ENCODE measurements around the gene CDH8.
"Not testable (repeated sequence)": the region's sequence is repeated elsewhere in the genome, so short reads cannot be mapped to it uniquely, and the experiment has no call there.

Gene CDH8

DNA sequence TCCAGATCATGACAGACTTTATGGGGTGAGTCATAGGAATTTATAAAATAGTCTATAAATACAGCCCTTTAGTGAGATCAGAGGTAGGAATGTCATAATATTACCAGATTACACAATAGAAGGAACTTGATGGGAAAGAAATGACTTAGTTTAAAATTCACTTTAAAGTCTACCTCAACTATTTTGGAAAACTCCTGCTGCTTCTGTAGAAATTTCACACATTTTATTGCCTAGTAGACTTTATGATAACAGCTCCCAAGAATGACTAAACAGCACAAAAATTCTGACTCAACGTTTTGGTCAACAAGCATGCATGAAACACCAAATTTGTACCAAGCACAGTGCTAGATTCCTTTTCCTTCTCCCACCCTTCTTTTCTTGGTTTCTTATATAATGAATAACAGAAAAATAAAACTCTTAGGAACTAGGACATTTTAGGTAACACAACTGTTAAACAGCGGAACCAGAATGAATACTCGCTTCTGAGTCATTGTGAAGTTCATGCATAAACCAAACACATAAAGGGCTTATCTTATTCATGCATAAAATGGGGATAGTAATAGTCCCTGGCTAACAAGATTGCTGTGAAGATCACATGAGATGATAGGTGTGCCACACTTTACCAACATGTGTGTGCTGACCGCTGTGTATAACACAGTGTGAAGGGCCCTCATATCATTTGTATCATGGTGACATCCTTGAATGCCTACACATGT is 243.9 kb downstream of the CDH8 start:
- DNase-seq (ENCODE audit: insufficient read length, low spot score), result no peak
- FAIRE-seq, result peak; percentile 93
- no peak for TF ChIP-seq POLR2A (IDR thresholded peaks at IDR 0.05; ENCODE audit: low read depth, low read length)

DNA sequence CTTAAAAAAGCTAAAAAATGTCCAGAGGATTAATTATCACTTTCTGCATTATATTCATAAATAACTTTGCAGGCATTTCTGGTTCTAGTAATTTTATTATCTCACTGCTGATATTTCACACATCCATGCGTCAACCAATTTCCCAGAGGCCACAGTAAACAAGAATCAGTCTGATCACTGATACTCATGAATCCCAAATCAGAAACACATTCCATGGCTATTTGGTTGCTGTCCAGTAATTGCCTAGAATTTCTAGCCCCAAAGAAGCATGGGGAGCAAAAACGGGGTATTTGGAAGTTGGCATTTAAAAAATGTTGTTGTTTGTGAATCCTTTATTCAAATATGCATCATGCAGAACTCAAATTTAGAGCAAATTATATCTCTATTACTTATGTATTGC is 244.8 kb downstream of the CDH8 start:
- DNase-seq (ENCODE audit: insufficient read length, low spot score) (no peak), FAIRE-seq (no peak)
- TF ChIP-seq POLR2A (IDR thresholded peaks at IDR 0.05; ENCODE audit: low read depth, low read length), result no peak

DNA sequence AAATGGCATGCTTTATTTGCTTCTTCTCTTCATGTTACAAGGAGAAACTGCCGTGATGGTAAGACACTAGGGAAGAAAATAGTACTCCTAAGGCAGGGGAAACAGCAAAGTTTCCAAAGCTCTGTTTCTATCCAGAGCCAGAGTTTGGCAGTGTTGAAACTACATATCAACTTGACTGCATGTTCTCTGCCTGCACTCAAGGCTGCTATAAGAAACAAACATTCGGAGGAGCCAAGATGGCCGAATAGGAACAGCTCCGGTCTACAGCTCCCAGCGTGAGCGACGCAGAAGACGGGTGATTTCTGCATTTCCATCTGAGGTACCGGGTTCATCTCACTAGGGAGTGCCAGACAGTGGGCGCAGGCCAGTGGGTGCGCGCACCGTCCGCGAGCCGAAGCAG is 254.4 kb downstream of the CDH8 start:
- FAIRE-seq; DNase-seq (ENCODE audit: insufficient read length, low spot score): not testable (repeated sequence)

DNA sequence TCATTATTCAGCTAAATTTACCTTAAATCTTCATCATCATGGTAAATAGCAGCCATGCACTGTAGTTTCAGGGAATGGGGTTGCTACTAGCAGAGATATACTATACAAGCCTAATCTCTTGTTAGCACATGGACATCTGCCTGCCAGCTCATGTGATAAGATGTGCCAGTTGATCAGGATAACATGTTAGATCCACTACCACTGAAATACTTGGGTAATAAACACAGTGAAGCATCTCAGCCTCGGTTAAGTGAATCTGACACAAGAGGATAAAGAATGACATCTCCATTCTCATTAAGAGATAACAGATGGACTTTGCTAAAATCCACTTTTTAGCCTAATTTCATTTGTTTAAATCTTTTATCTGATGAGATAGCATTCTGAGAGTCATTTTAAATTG is 256.1 kb downstream of the CDH8 start:
- DNase-seq (ENCODE audit: insufficient read length, low spot score) (no peak), FAIRE-seq (no peak)
- TF ChIP-seq POLR2A (IDR thresholded peaks at IDR 0.05; ENCODE audit: low read depth, low read length), result no peak

DNA sequence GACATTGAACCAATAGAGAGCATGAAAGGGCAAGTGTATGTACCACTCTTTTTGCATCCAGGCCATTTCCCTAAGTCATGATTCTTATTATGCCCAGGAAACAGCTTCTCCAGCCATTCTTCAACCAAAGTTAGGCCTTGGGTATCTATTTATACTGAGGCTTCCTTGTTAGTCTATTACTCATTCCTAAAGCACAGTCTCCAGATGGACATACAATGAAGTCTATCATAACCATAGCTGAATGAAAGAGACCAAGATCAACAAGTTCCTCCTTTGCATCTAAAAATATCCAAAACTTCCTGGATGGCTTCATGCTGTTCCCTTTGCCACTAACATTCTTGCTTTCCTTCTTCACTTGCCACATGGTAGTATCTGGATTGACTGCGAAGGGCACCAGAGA is 265.9 kb downstream of the CDH8 start:
- DNase-seq (ENCODE audit: insufficient read length, low spot score), result no peak
- no peak for TF ChIP-seq POLR2A (IDR thresholded peaks at IDR 0.05; ENCODE audit: low read depth, low read length)
- no peak for FAIRE-seq

DNA sequence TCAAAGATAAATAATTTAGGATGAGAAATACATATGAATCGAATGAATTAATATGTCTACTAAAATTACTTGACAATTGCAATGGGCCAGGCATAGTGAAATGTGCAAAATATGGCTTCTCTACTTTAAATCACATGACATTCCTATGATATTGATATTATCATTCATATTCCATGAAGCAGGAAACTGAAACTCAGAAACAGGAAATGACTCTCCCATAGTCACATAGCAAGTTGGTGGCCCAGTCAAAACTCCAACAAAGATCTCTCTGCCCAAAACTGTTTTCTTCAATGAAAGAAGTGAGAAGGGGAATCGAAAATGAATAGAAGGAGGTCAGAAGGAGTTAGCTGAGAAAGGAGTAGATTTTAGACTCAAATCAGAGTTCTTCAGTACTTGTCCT is 272.2 kb downstream of the CDH8 start:
- no peak for FAIRE-seq
- no peak for TF ChIP-seq POLR2A (IDR thresholded peaks at IDR 0.05; ENCODE audit: low read depth, low read length)
- DNase-seq (ENCODE audit: insufficient read length, low spot score), result no peak

DNA sequence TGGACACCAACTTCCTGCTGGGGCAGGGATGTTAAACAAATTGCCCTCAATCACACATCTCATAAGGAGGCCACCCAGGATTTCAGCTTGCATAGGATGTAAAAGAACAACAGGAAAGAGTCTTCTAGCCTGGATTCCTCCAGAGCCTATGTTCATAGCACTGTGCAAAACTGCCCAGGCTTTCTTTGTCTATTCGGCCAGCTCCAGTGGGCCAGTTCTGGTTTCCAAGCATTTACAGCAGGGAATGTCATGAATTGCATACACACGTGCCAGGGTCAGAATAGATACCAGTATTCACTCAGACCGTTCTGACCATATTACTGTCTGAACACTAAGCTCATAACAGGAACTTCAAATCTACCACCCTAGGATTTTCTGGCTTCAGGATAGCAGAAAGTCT is 273.2 kb downstream of the CDH8 start:
- FAIRE-seq (no peak), DNase-seq (ENCODE audit: insufficient read length, low spot score) (no peak)
- TF ChIP-seq POLR2A (IDR thresholded peaks at IDR 0.05; ENCODE audit: low read depth, low read length), result no peak

DNA sequence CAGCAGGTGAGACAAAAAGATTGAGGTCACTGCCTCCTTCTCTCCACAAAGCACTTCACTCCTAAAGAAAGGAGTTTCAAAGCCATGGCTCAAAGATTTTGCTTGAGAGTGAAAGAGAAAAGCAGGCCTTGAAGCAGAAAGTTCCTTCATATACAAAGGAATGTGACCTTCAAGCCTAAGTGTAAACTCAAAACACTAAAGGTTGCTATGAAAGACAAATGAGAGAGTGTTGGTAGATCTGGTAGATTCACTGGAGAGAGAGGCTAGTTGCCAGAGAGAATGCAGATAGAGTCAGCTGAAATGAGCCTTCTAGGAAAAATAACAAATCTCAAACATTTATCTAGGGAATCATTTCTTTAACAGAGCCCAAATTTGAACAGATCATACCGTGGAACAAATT is 305.2 kb downstream of the CDH8 start:
- TF ChIP-seq POLR2A (IDR thresholded peaks at IDR 0.05; ENCODE audit: low read depth, low read length), result no peak
- FAIRE-seq (no peak), DNase-seq (ENCODE audit: insufficient read length, low spot score) (no peak)

DNA sequence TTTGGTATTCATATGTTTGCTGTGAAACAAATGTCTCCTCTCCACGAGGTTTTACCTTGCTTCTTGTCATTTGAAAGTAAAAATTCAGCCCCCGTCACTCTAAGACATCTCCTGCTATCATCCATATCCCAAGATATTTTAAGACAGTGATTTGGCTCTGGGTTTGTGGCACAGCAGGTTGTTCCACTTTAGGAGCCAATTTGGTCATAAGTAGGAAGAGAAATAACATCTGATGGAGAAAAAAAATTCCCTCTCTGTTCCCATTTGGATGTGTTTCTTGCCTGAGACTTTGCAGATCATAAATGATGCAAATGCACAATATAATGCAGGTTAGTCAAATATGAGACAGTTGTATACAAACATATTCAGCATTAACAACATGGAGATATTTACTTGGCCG is 309.5 kb downstream of the CDH8 start:
- no peak for FAIRE-seq
- no peak for TF ChIP-seq POLR2A (IDR thresholded peaks at IDR 0.05; ENCODE audit: low read depth, low read length)
- no peak for DNase-seq (ENCODE audit: insufficient read length, low spot score)

DNA sequence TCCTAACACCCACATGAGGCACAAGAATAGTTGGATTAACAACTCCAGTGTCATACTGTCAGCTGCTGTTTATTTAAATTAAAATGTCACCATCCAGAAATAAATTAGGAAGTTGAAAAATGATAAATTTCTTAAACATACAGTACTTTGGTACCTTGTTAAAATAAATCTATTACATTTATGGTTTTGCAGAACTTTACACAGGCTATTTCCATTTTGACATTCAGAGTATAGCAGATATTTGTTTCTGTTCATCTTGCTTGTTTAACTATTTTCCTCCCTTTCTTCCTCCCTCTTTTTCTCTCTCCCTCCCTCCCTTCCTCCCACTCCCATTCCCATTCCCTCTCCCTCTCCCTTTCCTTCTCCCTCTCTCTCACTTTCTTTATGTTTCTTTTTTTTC is 310.1 kb downstream of the CDH8 start:
- TF ChIP-seq POLR2A (IDR thresholded peaks at IDR 0.05; ENCODE audit: low read depth, low read length), result no peak
- DNase-seq (ENCODE audit: insufficient read length, low spot score), result no peak
- no peak for FAIRE-seq

DNA sequence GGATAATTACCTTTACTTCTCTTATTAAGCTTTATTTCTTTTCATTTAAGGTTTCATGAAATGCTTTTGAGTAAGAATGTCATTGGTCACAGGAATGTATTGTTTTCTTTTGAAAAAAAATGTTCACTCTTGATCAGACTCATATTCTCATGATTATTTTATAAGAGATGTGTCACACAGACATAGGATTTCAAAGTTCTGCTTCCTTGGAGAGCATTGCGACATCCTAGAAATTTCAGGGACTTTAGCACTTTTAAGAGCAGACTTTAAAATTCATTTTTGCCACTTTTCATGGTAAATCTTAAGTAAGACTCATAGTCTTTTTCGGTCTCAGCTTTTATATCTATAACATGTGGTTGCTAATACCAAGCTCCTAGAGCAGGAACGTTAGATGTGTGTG is 314.7 kb downstream of the CDH8 start:
- FAIRE-seq (no peak), DNase-seq (ENCODE audit: insufficient read length, low spot score) (no peak)
- no peak for TF ChIP-seq POLR2A (IDR thresholded peaks at IDR 0.05; ENCODE audit: low read depth, low read length)

DNA sequence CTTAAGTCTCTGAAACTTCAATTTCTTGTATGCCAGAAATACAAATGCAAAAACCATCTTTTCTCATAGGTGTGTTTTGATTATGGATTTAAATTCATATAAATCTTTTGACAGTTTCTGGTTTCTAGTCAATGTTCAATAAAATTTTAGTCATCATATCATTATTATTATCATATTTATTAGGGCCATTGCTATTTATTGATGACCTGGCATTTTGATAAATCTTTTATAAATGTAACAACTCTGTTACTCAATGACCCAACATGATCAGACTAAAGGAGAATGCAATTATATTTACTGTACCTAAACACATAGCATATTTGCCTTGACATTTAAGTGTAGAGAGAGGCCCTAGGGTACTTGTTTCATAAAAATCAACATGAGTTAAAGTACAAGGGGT is 320.8 kb downstream of the CDH8 start:
- no peak for FAIRE-seq
- TF ChIP-seq POLR2A (IDR thresholded peaks at IDR 0.05; ENCODE audit: low read depth, low read length), result no peak

DNA sequence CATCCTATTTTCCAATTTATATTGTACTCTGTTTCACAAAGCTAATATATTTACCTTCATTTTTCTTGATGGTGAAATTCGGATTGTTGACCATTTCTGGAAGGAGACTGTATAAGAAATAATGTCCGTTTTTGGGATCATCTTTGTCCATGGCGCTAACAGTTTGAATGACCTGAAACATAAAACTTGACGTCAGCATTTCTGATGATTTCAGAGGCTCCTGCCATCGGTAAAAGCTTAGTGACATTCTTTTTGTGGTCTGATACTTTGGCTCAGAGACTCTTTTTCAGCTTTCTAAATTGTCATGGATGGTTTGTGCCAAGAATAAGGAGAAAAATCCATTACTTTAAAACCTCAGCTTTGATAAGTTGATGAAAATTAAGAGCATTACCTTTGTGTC is 322.5 kb downstream of the CDH8 start:
- DNase-seq (ENCODE audit: insufficient read length, low spot score) (no peak), FAIRE-seq (no peak)
- TF ChIP-seq POLR2A (IDR thresholded peaks at IDR 0.05; ENCODE audit: low read depth, low read length), result no peak

More for the DNA sequence above, 320.8 kb downstream of the CDH8 start:
- DNase-seq (ENCODE audit: insufficient read length, low spot score), result no peak

DNA sequence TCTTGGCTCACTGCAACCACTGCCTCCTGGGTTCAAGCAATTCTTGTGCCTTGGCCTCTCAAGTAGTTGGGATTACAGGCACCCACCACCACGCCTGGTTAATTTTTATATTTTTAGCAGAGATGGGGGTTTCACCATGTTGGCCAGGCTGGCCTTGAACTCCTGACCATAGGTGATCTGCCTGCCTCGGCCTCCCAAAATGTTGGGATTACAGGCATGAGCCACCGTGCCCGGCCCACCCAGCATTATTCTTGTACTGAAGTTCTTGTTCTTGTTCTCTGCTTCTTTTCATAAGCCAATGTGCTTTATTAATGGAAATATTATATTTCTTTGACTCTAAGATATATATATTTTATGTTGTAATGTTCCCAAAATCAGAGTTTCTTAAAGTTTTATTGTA is 336.6 kb downstream of the CDH8 start:
- not testable (repeated sequence) for FAIRE-seq

DNA sequence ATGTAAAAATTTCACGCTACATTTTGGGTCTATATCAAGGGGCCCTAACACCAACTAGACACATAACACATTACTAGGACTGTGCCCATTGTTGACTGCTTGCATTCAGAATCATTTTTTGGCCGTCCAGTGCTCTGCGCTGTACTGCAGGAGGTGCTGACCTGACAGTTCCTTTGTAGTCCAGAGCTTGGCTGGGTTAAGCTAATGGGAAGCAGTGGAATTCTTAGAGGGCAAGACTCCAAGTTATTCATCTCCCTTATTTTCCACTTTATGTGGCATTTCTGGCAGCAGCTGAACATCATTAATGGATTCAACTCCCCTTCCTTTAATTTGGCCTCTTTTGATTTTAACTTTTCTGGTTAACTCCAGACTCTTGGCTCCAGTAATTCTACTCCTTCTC is 351.7 kb downstream of the CDH8 start:
- DNase-seq (ENCODE audit: insufficient read length, low spot score), result no peak
- no peak for TF ChIP-seq POLR2A (IDR thresholded peaks at IDR 0.05; ENCODE audit: low read depth, low read length)
- FAIRE-seq, result no peak

More for the DNA sequence above, 336.6 kb downstream of the CDH8 start:
- DNase-seq (ENCODE audit: insufficient read length, low spot score), result not testable (repeated sequence)

DNA sequence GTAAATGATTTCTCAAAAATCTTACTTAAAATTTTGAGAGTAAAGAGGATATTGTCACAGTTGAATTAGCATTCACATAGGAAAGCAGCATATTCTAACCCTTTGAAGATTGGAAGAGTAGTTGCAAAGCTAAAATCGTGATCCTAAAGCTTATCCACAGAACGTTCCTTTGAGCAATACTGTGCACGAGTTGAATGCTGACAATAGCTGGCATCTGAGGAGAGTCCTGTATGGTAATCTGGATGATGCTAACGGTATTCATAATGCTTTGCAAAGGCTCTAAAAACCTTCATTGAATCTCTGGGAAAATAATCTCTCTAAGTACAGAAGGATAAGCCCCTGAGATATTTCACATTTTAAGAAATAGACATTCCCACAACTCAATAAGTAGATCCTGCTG is 354.6 kb downstream of the CDH8 start:
- TF ChIP-seq POLR2A (IDR thresholded peaks at IDR 0.05; ENCODE audit: low read depth, low read length), result no peak
- no peak for DNase-seq (ENCODE audit: insufficient read length, low spot score)
- FAIRE-seq, result no peak

Measured in H54 (cell line).